ELR (cell line): Measurements from ENCODE around the gene MYO1E.
"Not testable (repeated sequence)": the region's sequence is repeated elsewhere in the genome, so short reads cannot be mapped to it uniquely, and the experiment has no call there.

Experiments used
- DNase-seq: peaks from one replicate; pipeline ENCODE4 v3.0.0-alpha.2; 2015; ENCODE audit warnings: low read depth

Gene MYO1E

GRCh38 chr15:59372352-59373211, at the start of gene MYO1E:
TSS of gene MYO1E (minus strand) at chr15:59372871. CDS start at chr15:59372500, 371 bp downstream.
- DNase-seq = peak; percentile 97

- peak; percentile 30 for DNase-seq
These were observed 48.4 kb upstream of the MYO1E start for GRCh38 chr15:59420986-59421618.

- no peak for DNase-seq
These were observed 47.4 kb upstream of the MYO1E start for GRCh38 chr15:59420108-59420507.

- no peak for DNase-seq
These were observed 46.5 kb upstream of the MYO1E start for GRCh38 chr15:59419170-59419569.

GRCh38 chr15:59416816-59417215, 44.1 kb upstream of the MYO1E start:
- DNase-seq = no peak

GRCh38 chr15:59413577-59413976, 40.9 kb upstream of the MYO1E start:
- no peak for DNase-seq

- no peak for DNase-seq
These were observed 37.8 kb upstream of the MYO1E start for GRCh38 chr15:59410391-59410896.

- DNase-seq = no peak
These were observed 35.3 kb upstream of the MYO1E start for GRCh38 chr15:59407946-59408345.

- DNase-seq = no peak
These were observed 33.8 kb upstream of the MYO1E start for GRCh38 chr15:59406446-59406845.

GRCh38 chr15:59405079-59405478, 32.4 kb upstream of the MYO1E start:
- DNase-seq = no peak

- no peak for DNase-seq
These were observed 29.3 kb upstream of the MYO1E start for GRCh38 chr15:59401824-59402569.

GRCh38 chr15:59401051-59401823, 28.6 kb upstream of the MYO1E start:
- DNase-seq = not testable (repeated sequence)

GRCh38 chr15:59400103-59400813, 27.6 kb upstream of the MYO1E start:
- no peak for DNase-seq

- no peak for DNase-seq
These were observed 26.9 kb upstream of the MYO1E start for GRCh38 chr15:59399465-59400102.

GRCh38 chr15:59398220-59398619, 25.5 kb upstream of the MYO1E start:
- no peak for DNase-seq

- no peak for DNase-seq
These were observed 24.0 kb upstream of the MYO1E start for GRCh38 chr15:59396679-59397078.

- DNase-seq = no peak
These were observed 23.5 kb upstream of the MYO1E start for GRCh38 chr15:59396211-59396610.

GRCh38 chr15:59394166-59394661, 21.5 kb upstream of the MYO1E start:
- DNase-seq = no peak

GRCh38 chr15:59392299-59392698, 19.6 kb upstream of the MYO1E start:
- no peak for DNase-seq

GRCh38 chr15:59388670-59389069, 16.0 kb upstream of the MYO1E start:
- DNase-seq = peak; percentile 55
